ENCODE results near the gene RAB6B.

The RAB6B gene

DNA sequence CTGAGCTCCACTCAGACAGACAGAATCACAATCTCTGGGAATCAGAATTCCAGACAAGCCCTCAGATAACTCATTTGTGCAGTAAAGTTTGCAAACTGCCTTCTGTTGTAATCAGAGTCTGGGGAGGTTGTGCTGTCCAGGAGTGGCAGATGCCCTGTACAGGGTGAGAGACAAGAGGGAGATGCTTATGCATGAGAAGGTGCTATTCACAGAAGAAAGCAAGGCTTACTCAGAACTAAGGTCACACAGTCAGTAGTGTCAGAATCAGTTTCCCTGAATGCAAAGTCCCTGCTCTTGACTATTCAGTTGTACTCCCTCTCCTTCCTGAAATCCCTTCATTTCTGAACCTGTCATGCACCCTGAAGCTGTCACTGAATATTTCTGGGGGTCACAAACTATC, 46.3 kb downstream of the RAB6B start:
- no peak for TF ChIP-seq CTCF (conservative IDR thresholded peaks at IDR 0.05; ENCODE audit: low read depth, low read length)
- no peak overlapping the region for H3K4me3 ChIP-seq (ENCODE audit: low read length)
- DNase-seq (ENCODE audit: low read depth) = no peak

DNA sequence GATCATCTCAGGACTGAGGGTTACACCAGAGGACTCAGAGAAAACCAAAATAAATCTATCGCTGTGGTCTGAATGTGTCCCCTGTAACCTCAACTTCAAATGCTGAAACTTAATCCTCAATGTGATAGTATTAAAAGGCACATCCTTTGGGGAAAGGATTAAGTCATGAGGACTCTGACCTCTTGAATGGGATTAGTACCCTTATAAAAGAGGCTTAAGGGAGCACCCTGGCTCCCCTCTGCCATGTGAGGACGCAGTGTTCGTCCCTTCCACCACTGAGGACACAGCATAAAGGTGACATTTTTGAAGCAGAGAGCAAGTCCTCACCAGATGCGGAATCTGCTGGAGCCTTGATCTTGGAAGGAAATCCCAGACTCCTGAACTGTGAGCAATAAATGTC, 50.6 kb downstream of the RAB6B start:
- no peak for DNase-seq (ENCODE audit: low read depth)
- TF ChIP-seq CTCF (conservative IDR thresholded peaks at IDR 0.05; ENCODE audit: low read depth, low read length) = no peak
- no peak overlapping the region for H3K4me3 ChIP-seq (ENCODE audit: low read length)

DNA sequence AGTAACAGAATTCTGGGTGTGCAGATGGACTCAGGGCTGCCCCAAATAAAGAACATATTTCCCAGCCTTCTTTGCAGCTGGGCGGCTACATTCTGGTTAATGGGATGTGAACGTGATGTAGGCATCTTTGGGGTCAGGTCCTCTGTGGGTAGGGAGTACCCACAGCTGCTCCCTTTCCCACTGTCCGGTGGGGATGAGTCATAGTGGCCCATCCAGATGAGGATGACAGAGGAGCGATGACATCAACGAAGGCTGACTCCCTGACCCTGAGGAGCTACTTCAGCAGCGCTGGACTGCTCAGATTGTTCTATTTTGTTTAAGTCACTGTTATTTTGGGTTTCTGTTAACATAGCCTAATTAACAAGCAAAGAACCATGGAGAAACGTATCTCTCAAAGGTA, 52.0 kb downstream of the RAB6B start:
- no peak overlapping the region for H3K4me3 ChIP-seq (ENCODE audit: low read length)
- DNase-seq (ENCODE audit: low read depth) = no peak
- TF ChIP-seq CTCF (conservative IDR thresholded peaks at IDR 0.05; ENCODE audit: low read depth, low read length) = no peak

DNA sequence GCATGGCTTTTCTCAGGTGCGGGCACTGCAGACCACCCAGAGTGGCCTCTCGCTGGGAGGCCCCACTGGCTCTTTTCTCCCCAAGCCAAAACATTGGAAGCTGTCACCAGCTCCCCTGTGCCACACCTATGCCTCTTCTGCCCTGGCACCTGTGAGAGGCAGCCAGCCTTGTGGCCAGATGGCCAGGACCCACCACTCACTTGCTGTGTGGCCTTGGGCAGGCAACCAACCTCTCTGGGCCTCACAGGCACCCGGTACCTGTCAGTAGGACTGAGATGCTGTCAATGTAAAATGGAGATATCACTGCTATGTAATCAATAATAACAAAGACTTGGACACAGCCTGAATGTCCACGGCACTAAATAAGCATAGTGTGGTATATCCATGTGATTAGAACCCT, 53.5 kb downstream of the RAB6B start:
- no peak overlapping the region for H3K4me3 ChIP-seq (ENCODE audit: low read length)
- no peak for TF ChIP-seq CTCF (conservative IDR thresholded peaks at IDR 0.05; ENCODE audit: low read depth, low read length)
- DNase-seq (ENCODE audit: low read depth) = no peak

GRCh38 chr3:133841196-133841595, 54.5 kb downstream of the RAB6B start:
- H3K4me3 ChIP-seq (ENCODE audit: low read length) = no peak overlapping the region
- DNase-seq (ENCODE audit: low read depth) = no peak
- no peak for TF ChIP-seq CTCF (conservative IDR thresholded peaks at IDR 0.05; ENCODE audit: low read depth, low read length)

DNA sequence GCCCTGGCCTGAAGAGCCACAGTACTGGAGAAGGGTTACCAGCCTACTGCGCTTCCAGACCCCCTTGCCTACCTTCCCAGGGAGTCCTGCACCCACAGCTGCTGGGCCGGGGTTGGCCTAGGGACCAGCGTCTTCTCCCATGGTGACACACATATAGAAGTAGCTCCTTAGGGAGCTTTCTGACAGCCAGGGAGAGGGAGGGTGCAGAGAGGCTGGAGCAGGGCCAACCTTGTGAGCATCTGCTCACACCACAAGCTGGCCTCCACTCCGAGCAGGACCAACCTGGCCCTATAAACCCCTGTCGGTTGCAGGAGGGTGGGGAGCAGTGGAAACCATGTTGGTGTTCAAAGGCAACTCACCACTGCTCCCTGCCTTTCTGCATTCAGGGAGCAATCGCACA, 54.9 kb downstream of the RAB6B start:
- no peak for TF ChIP-seq CTCF (conservative IDR thresholded peaks at IDR 0.05; ENCODE audit: low read depth, low read length)
- H3K4me3 ChIP-seq (ENCODE audit: low read length) = no peak overlapping the region
- no peak for DNase-seq (ENCODE audit: low read depth)

DNA sequence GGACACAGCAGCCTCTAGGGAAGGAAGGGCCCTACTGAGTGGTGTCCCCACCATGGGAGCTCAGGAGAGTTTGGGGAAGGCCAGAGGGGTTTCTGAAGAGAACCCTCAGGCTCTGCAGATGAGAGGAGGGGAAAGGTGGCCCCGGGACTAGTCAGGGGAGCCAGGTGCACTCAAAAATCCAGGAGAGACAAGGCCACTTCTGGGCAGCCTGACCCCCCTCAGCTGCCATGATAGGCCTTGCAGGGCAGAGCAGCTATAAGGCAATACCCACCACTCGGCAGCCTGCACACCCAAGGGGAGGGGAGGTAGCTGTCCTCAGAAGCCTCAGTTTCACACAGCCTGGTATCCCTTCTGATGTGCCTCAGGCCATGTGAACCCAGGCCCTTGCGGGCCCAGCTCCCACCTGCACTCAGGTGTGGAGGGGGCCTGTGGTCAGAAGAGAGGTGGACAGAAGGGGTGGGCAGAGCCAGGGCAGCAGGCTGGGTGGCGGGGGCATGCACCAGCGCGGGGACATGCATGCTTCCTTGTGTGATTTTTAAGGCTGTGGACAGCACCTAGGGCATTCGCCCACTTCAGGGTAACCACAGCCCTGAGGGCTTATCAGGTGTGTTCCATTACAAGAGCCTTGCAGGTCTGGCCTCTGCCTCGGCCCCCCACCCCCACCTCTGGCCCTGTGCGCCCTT, 55.5 kb downstream of the RAB6B start:
- DNase-seq (ENCODE audit: low read depth) = no peak
- no peak for TF ChIP-seq CTCF (conservative IDR thresholded peaks at IDR 0.05; ENCODE audit: low read depth, low read length)
- H3K4me3 ChIP-seq (ENCODE audit: low read length) = no peak overlapping the region
